CD4-positive, alpha-beta T cell treated with Interleukin-2 at 100 ng/mL for 4 hours (primary cell): ENCODE measurements around the gene KRTAP10-5.
A peak's percentile ranks its signal among the peaks of the same experiment; 100 is the strongest.

Source experiments
- DNase-seq: peaks from one replicate; pipeline ENCODE4 v3.0.0-alpha.2; 2020; ENCODE audit warnings: low spot score

Gene KRTAP10-5

GRCh38 chr21:44549525-44550211 lies 30.7 kb downstream of the KRTAP10-5 start:
- no peak for DNase-seq

GRCh38 chr21:44548922-44549321 lies 31.5 kb downstream of the KRTAP10-5 start:
- DNase-seq = no peak

- no peak for DNase-seq
Observed at GRCh38 chr21:44548381-44548780, 32.0 kb downstream of the KRTAP10-5 start.

- DNase-seq = peak; percentile 42
Observed at GRCh38 chr21:44547656-44548331, 32.6 kb downstream of the KRTAP10-5 start.

DNA sequence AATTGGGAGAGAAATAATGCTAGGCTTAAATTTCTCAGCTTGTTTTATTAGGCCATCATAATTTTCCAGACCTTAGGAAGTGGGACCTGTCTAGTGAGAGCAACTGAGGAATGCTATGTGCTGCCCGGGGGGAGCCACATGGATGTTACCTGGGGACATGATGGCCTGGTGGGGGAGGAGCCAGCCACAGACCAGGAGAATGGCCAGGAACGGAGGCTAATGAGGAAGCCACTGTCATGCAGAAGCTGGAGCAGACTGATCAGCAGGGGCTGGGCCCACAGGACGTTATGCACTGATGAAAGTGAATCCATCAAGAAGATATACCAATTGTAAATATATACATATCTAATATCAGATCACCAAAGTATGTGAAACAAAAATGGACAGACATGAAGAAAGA lies 35.8 kb downstream of the KRTAP10-5 start:
- no peak for DNase-seq

DNA sequence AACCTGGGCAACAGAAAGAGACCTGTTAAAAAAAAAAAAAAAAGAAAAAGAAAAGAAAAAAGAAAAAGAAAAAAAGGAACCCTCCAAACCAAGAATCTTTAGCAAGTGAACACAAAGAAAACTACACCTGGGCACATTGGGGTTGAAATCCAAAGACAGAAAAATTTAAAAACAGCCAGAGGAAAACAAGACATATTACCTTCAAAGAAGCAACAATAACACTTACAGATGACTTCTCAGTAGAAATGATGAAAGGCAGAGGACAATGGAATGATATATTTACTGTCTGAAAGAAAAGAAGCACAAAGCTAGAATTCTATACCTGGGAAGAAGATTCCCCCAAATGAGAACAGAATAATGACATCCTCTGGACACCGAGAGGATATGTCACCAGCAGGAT lies 37.7 kb downstream of the KRTAP10-5 start:
- DNase-seq = no peak

DNA sequence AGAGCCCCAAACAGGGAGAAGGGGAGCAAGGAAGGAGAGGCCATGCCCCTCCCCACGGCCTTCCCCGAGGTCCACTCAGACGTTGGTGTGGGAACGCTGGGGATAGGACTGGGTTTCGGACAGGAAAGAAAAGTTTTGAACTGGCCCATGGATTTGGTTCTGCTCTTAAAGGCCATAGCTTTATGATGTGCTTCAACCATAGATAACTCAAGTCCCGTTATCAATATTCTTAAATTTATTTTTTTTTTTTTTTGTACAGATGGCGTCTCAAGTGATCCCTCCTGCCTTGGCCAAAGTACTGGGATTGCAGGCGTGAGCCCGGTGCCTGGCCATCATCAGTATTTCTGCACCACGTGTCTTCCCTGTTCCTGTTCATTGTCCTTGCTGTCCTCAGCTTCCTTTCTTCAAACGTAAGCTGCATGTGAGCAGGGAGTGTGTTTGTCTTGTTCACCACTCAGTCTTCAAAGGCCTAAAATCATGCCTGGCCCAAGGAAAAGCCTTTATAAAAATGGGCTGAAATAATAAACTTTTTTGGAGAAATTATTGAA lies 39.6 kb downstream of the KRTAP10-5 start:
- DNase-seq = no peak

GRCh38 chr21:44539991-44540666 lies 40.3 kb downstream of the KRTAP10-5 start, which contains the start of gene KRTAP10-1:
TSS of gene KRTAP10-1 (minus strand) at chr21:44540195. CDS start at chr21:44540150, 45 bp downstream.
- DNase-seq = no peak

DNA sequence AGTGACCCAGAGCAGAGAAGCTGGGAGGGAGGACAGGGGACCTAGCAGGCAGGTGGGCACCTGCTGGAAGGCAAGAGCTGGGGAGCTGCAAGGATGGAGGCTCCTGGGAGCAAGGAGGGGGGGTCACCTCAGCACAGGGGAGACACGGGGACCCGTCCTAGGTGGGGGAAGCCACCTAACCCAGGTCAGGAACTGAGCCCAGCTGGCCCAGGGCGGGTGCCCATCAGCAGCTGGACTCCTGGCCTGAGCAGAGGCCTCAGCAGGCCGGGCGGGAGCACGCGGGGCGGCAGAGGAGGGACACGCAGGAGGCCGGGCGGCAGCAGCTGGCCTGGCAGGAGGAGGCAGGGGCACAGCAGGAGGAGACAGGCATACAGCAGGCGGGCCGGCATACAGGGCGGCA lies 41.4 kb downstream of the KRTAP10-5 start:
- no peak for DNase-seq

DNA sequence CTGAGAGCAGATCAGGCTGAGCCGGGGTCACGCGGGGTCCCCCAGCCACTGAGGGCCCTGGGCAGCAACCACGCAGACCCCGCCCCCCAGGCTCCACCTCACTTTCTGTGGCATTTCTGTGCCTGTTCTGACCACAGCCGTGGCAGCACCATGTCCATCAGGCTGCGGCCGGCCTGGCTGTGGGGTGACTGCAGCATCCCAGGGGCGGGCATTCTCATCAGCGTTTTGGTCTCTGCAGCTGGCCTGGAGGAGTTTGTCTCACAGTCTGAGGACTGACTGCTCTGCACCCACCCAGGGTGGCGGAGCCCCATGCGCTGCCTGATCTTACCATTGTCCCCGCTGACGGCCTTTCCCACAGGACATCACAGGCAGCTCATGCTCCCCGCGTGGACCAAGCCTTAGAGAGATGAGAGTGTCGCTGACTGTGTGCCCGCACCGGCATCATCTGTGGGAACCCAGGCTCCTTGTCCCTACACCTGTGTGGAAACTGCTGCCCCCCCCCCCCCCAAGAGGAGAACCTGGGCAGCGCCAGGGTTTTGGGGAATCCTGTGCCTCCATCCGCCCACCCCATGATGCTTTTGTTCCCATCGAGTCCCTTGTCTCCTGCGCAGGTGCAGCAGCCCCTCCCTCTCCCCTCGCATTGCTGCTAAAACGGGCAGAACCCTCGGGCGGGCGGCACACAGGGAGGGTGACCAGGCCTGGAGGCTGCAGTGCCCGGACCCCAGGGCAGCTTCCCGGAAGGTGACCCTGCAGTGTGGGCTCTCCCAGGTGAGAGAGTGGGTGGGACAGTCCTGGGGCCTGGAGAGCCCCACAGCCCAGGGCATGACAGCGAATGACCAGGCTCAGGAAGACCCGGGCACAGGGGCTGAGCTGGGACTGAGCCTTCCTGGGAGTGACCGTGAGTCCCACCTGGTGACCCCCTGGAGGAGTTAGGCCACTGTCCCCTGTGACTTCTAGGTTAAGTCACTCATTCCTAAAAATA lies 42.2 kb downstream of the KRTAP10-5 start:
- no peak for DNase-seq

DNA sequence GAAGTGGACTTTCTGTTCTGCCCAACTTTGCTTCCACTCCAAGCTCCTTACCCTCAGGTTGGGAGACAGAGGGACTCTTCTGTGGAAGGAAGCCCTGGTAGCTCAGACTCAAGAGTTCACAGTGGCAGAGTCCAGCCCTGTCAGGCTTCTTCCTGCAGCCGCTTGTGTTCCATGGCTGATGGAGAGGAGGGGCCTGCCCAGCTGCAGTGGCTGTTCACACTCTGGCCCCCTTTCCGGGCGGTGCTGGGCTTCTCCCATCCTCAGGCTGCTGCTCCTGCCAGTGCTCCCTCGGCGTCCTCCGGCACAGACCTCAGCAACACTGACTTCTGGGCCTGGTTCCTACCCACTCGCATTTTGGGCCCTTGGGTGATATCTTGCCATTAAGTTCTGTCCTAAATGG lies 44.4 kb downstream of the KRTAP10-5 start:
- no peak for DNase-seq

DNA sequence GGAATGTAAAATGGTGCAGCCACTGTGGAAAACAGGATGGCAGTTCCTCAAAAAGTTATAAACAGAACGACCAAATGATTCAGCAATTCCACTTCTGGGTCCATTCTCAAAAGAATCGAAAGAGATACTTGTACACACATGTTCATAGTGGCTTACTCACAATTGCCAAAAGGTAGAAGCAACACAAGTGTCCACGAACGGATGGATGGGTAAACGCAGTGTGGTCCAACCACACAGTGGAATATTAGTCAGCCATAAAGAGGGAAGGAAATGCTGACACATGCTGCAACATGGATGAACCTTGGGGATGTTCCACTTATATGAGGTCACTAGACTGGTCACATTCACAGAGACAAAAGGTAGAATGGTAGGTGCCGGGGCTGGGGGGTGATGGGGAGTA lies 45.7 kb downstream of the KRTAP10-5 start:
- no peak for DNase-seq

GRCh38 chr21:44533891-44534627 lies 46.3 kb downstream of the KRTAP10-5 start:
- DNase-seq = no peak

DNA sequence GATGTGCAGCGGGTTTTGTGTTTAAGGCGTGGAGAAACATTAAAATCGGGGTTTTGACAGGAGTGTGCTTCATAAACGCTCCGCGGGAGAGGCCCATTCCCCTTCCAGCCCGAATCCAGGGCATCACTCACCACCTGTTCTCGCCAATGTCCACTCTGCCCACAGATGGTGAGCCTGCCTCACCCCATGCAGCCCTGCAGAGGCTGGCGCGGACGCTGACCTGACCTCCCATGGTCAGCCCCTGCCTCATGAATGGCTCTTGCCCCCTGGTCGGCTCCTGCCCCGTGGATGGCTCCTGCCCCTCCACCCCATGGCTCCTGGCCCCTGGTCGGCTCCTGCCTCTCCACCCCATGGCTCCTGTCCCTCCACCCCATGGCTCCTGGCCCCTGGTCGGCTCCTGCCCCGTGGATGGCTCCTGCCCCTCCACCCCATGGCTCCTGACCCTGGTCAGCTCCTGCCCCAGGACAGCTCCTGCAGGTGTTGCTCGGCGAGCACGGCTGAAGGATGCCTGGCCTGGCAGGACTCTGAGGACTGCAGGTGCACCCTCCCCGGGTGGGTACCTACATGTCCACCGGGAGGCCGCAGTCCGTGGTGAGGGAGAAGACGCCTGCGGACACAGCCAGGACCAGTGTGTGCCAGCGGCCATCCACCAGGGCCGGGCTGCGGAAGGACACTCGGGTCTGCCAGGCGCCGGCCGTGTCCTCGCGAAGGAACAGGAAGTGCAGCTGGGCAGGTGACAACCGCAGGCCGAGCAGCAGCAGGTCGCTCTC lies 47.1 kb downstream of the KRTAP10-5 start:
- DNase-seq = no peak

- DNase-seq = no peak
Observed at GRCh38 chr21:44532712-44533111, 47.7 kb downstream of the KRTAP10-5 start.

- DNase-seq = no peak
Observed at GRCh38 chr21:44531606-44532564, 48.5 kb downstream of the KRTAP10-5 start.

DNA sequence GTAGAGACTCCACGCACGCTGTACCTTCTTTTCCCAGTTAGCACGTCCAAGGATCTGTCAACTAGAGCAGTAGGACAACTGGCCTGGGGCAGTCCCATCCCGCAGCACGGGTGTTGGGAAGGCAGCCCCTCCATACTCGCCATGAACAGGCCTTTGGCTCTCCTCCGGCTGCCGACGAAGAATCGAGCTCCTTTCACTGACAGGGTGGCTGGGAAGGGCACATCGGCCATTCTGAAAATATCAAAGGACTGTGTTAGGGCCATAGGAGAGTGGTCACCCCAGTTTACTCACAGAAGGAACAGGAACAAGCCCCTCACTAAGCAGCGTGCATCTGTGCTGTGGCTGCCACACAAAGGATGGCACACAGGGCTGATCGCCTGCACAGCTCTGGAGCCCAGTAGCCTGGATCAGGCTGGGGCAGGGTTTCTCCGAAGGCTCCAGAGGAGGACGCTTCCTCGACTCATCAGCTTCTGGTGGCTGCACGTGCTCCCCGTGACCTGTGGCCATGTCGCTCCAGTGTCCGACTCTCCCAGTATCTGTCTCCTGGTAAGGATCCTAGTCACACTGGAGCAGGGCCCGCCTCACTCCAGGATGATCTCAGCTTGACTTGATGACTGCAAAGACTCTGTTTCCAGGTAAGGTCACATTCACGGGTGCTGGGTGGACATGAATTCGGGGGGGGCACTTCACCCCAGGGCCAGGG lies 49.4 kb downstream of the KRTAP10-5 start:
- no peak for DNase-seq

GRCh38 chr21:44530221-44530902 lies 50.0 kb downstream of the KRTAP10-5 start:
- no peak for DNase-seq
